ENCODE results near the gene OR5AC2. TPM values are rescaled to one million over a fixed set of nuclear protein-coding genes. Genes with fewer than 3 reads are reported as not detected.

The OR5AC2 gene
- polyA plus RNA-seq, 4 donors = not detected

Other genes starting within 250 kb of the OR5AC2 start
- gene RIOX2, start 114.7 kb upstream of the OR5AC2 start, polyA plus RNA-seq (ENCODE audit: insufficient read length in 4 of 4) = 10 to 100 TPM; 29.8 to 55.0 (median 38.8) TPM
- not detected for gene GABRR3, start 51.9 kb upstream of the OR5AC2 start, polyA plus RNA-seq (ENCODE audit: insufficient read length in 4 of 4)
- under 1 TPM in 1 of 4 donors, not detected in 3; 0.06 TPM for gene OR5H1, start 43.5 kb downstream of the OR5AC2 start, polyA plus RNA-seq (ENCODE audit: insufficient read length in 4 of 4)
- under 1 TPM in 2 of 4 donors, not detected in 2; 0.01 to 0.03 TPM for gene OR5H14, start 60.3 kb downstream of the OR5AC2 start, polyA plus RNA-seq (ENCODE audit: insufficient read length in 4 of 4)
- not detected for gene OR5H15, start 79.5 kb downstream of the OR5AC2 start, polyA plus RNA-seq (ENCODE audit: insufficient read length in 4 of 4)
- not detected for gene OR5H6, start 177.1 kb downstream of the OR5AC2 start, polyA plus RNA-seq (ENCODE audit: insufficient read length in 4 of 4)
- not detected for gene OR5H2, start 195.3 kb downstream of the OR5AC2 start, polyA plus RNA-seq (ENCODE audit: insufficient read length in 4 of 4)